ENCODE results near the gene TINCR.
"Not testable (repeated sequence)": the region's sequence is repeated elsewhere in the genome, so short reads cannot be mapped to it uniquely, and the experiment has no call there.

TINCR gene

DNA sequence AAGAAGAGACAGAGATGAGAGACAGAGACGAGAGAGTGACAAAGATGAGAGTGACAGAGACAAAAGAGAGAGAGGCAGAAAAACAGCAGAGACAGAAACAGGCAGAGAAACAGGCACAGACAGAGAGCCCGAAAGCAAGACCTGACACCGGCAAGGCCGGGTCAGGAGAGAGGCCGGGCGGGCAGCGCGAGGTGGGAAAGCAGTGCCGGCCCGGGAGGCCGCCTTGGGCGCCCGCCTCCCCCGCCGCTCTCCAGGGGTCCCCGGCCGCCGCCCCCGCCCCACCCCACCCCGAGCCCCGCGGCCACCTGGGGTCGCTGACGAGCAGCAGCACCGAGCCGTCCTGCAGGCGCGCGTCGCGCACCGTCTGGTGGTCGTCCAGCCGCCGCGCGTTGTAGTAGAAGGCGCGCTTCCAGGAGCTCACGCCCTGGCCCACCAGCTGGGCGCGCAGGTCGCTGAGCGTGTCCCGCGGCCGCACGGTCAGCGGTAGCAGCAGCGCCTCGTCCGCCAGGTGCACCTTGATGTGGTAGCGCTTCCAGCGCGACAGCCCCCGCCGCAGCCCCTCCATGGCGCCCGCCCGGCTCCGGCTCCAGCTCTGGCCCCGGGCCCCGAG lies at the start of gene TINCR:
Gene TINCR (minus strand): TSS at position 594 of the 610 bp plus-strand sequence.
- no peak for DNase-seq (ENCODE audit: low read depth in 2 of 2)

- no peak for DNase-seq (ENCODE audit: low read depth in 2 of 2)
These were observed 49.3 kb upstream of the TINCR start for GRCh38 chr19:5617080-5617479.

DNA sequence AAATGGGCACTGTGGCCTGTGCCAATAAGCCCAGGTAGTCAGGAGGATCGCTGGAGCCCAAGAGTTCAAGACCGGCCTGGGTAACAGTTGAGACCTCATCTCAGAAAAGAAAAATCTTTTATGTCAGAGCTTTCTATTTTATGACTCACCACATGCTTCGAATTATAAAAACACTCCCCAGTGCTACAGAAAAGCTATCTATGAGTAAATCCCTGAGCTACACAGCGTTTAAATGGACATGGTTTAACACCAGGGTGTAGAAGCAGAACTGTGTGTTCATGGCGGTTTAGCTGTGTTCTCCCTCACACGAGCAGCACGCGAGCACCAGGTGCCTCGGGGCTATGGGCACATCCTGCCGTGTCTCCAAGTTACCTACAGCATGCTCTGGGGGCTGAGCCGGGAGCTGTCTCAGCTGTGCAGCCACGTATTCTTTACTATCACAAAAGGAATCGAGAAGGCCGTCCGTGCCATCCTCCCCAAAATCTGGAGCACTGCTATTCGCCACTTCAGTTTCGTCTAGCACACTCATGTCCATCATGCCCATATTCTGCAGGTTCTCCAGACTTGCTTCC lies 48.1 kb upstream of the TINCR start:
- DNase-seq (ENCODE audit: low read depth in 2 of 2) = no peak

GRCh38 chr19:5612891-5613865 lies 45.4 kb upstream of the TINCR start:
- no peak for DNase-seq (ENCODE audit: low read depth in 2 of 2)

DNA sequence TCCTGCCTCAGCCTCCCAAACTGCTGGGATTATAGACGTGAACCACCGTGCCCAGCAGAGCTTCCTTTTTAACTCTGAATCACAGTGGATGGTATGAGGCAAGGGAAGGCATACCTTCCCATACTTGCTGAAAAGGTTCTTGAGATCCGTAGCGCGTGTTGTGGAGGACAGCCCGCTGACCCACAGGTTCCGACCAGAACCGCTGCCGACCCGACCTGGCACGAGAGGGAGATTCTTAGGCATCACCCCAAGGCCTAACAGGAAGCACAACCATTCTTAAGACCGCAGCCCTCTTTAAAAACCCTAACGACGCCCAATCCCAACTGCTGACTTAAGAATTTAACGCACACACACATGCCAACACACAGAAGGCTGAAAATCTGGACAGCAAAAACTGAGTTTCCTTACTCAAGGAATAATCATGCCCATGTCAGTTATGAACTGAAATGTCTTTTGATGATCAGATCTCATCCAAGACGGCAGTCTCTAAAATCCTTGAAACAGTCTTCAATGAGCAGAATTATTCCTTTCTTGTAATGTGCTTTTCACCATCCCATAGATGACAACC lies 42.2 kb upstream of the TINCR start:
- DNase-seq (ENCODE audit: low read depth in 2 of 2) = no peak

GRCh38 chr19:5608766-5609165 lies 41.0 kb upstream of the TINCR start:
- not testable (repeated sequence) for DNase-seq (ENCODE audit: low read depth in 2 of 2)

GRCh38 chr19:5608291-5608690 lies 40.5 kb upstream of the TINCR start:
- no peak for DNase-seq (ENCODE audit: low read depth in 2 of 2)

GRCh38 chr19:5607318-5608275 lies 39.8 kb upstream of the TINCR start:
- DNase-seq (ENCODE audit: low read depth in 2 of 2) = no peak

GRCh38 chr19:5605362-5605761 lies 37.6 kb upstream of the TINCR start:
- DNase-seq (ENCODE audit: low read depth in 2 of 2) = no peak

DNA sequence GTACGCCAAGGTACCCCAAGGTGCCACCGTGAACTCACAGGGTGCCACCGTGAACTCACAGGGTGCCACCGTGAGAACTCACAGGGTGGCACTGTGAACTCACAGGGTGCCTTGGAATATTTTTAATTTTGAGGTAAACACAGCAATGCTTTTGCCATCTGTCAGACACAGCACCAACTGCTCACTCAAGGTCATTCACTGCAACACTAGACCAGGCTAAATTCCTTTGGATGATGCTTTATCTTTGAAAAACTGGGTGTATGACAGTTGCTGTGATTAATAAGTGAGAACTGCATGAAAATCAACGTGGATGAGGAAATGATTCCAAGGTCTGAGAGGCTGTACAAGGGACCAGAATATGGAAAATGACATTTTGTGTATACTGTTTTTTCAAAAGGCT lies 35.9 kb upstream of the TINCR start:
- DNase-seq (ENCODE audit: low read depth in 2 of 2) = no peak

- no peak for DNase-seq (ENCODE audit: low read depth in 2 of 2)
These were observed 33.0 kb upstream of the TINCR start for GRCh38 chr19:5600797-5601196.

GRCh38 chr19:5595745-5596144 lies 28.0 kb upstream of the TINCR start:
- no peak for DNase-seq (ENCODE audit: low read depth in 2 of 2)

DNA sequence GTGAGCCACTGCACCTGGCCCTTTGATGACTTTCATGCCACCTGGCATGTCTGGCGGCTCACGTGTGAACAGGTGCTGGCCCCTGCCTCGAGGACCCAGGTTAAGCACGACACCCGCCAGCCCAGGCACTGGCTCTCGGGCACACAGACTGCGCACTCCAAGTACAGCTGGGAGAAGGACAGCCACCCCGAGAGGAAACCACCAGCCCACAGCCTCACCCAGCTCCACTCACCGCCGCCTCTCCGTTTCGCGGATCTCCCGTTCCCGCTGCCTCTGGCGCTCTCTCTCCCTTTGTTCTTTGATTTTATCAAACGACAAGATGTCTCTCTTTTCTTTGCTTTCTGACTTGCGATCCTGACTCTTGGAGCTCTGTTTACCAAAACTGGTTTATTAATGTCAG lies 27.4 kb upstream of the TINCR start:
- DNase-seq (ENCODE audit: low read depth in 2 of 2) = no peak

DNA sequence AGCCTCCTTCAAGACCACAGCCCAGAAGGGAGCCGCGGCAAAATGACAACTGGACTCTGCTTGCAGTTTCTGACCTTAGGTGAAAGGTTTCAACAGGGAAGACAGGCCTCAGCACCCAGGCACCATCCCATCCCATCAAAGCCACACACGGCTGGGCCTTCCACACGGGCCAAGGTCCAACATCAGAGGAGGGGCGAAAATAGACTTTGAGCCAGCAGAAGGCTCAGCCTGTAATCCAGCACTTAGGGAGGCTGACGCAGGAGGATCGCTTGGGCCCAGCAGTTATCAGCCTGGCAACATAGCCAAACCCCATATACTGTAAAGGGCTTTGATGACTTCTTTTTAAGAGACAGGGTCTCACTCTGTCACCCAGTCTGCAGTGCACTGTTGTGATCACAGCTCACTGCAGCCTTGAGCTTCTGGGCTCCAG lies 26.8 kb upstream of the TINCR start:
- DNase-seq (ENCODE audit: low read depth in 2 of 2) = no peak

GRCh38 chr19:5593343-5594255 lies 25.8 kb upstream of the TINCR start:
- DNase-seq (ENCODE audit: low read depth in 2 of 2) = no peak

DNA sequence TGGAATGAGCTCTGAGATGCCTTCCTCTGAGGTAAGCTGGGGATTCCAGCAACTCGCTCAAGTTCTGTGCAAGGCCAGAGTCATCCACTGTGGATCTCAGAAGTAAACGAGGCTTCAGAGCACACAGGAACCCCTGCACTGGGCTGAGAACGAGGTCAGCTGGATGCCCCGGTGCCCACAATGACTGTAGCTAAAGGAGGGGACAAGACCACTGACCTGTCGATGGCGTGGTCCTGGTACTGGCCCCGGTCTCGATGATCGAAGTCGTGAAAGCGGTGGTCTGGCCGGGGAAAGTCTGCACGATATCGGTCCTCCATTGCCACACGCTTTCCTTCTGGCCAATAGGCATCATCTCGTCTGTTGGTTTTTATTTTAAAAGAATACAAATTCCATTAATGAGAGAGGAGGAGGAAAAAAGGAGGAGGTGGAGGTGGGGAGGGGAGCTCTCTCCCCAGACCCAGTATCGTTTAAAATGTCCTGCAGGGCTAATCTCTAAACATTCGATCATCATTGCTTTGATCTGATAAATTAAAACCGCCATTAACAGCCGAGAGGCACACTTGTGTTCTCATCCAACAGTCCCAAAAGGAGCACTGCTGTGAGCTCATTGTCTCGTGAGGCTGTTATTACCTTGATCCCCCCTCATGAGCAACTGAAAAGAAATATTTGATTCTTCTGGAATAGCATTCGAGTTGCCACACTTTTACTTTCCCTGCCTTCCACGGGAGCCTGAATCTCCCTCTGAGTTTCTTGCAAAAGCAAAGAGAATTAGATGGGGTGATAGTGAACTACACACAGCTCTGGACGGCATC lies 25.0 kb upstream of the TINCR start:
- no peak for DNase-seq (ENCODE audit: low read depth in 2 of 2)

GRCh38 chr19:5591476-5591875 lies 23.7 kb upstream of the TINCR start:
- DNase-seq (ENCODE audit: low read depth in 2 of 2) = no peak

- DNase-seq (ENCODE audit: low read depth in 2 of 2) = no peak
These were observed 23.1 kb upstream of the TINCR start for GRCh38 chr19:5590865-5591154.

- DNase-seq (ENCODE audit: low read depth in 2 of 2) = no peak
These were observed 22.6 kb upstream of the TINCR start for GRCh38 chr19:5590151-5590864.

Data from stimulated activated CD4-positive, alpha-beta T cell treated with anti-CD3 and anti-CD28 coated beads, Interleukin-4, amount 100 ng/mL, for 48 hours (primary cell).